ENCODE data around the gene LITAF. TPM values are rescaled to one million over a fixed set of nuclear protein-coding genes. Genes with fewer than 3 reads are reported as not detected.
A peak's percentile ranks its signal among the peaks of the same experiment; 100 is the strongest.

Gene LITAF
- total and polyA plus RNA-seq, 12 donors, result 17.3 to 83.2 (median 51.3) TPM

DNA sequence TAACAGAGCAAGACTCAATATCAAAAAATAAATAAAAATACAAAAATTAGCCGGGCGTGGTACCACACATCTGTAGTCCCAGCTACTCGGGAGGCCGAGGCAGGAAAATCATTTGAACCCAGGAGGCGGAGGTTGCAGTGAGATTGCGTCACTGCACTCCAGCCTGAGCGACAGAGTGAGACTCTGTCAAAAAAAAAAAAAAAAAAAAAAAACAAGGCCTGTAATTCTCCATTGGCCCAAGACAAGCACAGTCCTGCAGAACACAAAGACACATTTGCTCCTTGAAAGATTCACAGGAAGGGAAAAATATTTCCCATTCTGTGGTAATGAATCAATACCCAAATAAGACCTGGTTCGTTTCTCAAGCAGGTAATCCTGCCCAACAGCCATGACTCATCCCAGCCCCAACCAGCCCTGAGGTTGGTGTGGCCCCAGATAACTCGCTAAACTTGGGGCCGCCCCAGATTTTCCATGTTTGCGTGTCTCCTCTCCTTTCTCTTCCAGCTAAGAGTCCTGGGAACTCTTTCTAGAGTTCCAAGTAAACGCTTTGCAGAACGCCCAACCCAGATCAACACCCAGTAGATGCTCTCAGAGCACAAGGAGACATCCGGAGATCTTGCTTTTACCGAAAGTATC lies 41.2 kb upstream of the LITAF start:
- Histone ChIP-seq H3K36me3 (replicated peaks in 1 of 2) (no peaks in the 10 kb centered on the region), H3K27ac (peak overlapping the region in 2 of 5 donors; percentile 61 to 70), H3K27me3 (no peaks in the 10 kb centered on the region), H3K4me3 (no peak overlapping the region), H3K9me3 (replicated peaks in 1 of 3) (no peaks in the 10 kb centered on the region), H3K4me1 (replicated peaks in 1 of 2) (peaks cover 0 to under 1% of the 10 kb centered on the region in 2 donors)
- TF ChIP-seq, protein P1, sequence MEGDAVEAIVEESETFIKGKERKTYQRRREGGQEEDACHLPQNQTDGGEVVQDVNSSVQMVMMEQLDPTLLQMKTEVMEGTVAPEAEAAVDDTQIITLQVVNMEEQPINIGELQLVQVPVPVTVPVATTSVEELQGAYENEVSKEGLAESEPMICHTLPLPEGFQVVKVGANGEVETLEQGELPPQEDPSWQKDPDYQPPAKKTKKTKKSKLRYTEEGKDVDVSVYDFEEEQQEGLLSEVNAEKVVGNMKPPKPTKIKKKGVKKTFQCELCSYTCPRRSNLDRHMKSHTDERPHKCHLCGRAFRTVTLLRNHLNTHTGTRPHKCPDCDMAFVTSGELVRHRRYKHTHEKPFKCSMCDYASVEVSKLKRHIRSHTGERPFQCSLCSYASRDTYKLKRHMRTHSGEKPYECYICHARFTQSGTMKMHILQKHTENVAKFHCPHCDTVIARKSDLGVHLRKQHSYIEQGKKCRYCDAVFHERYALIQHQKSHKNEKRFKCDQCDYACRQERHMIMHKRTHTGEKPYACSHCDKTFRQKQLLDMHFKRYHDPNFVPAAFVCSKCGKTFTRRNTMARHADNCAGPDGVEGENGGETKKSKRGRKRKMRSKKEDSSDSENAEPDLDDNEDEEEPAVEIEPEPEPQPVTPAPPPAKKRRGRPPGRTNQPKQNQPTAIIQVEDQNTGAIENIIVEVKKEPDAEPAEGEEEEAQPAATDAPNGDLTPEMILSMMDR (IDR thresholded peaks at IDR 0.05), result no peak
- TF ChIP-seq POLR2A (IDR thresholded peaks at IDR 0.05), result no peak
- DNase-seq, result no peak
- intact Hi-C loops (cut with DNase I), result no loop called here
- 73 to 80% (median 74%) methylated on average over 15 of the region's 15 CpGs for WGBS, 4 donors

DNA sequence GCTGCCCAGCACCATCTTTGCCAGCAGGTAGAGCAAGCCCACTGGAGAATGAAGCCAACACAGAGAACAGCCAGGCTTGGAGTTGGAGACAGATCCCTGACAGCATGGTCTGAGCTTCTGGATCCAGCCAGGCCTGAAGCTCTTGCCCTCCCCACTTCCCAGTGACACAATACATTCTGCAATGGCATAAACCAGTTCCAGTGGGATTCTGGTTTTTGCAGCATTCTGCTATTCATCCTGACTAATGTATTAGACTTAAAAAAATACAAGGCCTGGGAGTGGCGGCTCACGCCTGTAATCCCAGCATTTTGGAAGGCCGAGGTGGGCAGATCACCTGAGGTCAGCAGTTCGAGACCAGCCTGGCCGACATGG lies 40.6 kb upstream of the LITAF start:
- H3K9me3 ChIP-seq (replicated peaks in 1 of 3), result no peaks in the 10 kb centered on the region
- no peak for DNase-seq
- H3K4me3 ChIP-seq, result no peak overlapping the region
- TF ChIP-seq, protein P1 (IDR thresholded peaks at IDR 0.05), result no peak
- no peak for TF ChIP-seq POLR2A (IDR thresholded peaks at IDR 0.05)
- intact Hi-C loops (cut with DNase I), result no loop called here
- no peaks in the 10 kb centered on the region for H3K4me1 ChIP-seq (replicated peaks in 1 of 2)
- no peaks in the 10 kb centered on the region for H3K36me3 ChIP-seq (replicated peaks in 1 of 2)
- WGBS, 4 donors, result 92 to 99% (median 94%) methylated on average over 5 of the region's 5 CpGs
- H3K27ac ChIP-seq, result peak overlapping the region in 2 of 5 donors; percentile 21 to 70
- no peaks in the 10 kb centered on the region for H3K27me3 ChIP-seq

DNA sequence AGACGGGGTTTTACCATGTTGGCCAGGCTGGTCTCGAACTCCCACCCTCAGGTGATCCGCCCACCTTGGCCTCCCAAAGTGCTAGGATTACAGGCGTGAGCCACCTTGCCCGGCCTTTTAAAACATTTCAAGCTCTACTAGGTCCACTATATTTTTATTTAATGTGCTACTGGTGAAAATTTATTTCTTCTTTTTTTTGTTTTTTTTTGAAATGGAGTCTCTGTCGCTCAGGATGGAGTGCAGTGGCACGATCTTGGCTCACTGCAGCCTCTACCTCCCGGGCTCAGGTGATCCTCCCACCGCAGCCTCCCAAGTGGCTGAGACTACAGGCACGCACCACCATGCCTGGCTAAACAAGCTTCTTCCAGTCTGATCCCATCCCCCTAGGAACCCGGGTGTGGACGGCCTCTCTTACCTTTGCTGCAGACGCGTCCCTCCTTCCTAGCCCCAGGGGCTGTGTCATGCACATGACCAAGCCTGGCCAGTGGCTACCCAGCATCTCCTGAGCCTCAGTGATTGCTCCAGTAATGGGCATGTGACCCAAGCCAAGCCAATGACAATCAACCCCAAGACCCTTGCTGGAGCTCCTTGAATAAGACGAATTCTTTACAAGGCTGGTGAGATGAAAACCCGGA lies 40.1 kb upstream of the LITAF start:
- no peaks in the 10 kb centered on the region for H3K36me3 ChIP-seq (replicated peaks in 1 of 2)
- no peaks in the 10 kb centered on the region for H3K9me3 ChIP-seq (replicated peaks in 1 of 3)
- H3K4me3 ChIP-seq, result no peak overlapping the region
- intact Hi-C loops (cut with DNase I), result no loop called here
- DNase-seq, result no peak
- peak overlapping the region in 2 of 5 donors; percentile 21 to 70 for H3K27ac ChIP-seq
- H3K4me1 ChIP-seq (replicated peaks in 1 of 2), result no peaks in the 10 kb centered on the region
- TF ChIP-seq POLR2A (IDR thresholded peaks at IDR 0.05), result no peak
- H3K27me3 ChIP-seq, result no peaks in the 10 kb centered on the region
- WGBS, 4 donors, result 92 to 97% (median 95%) methylated on average over 15 to 16 of the region's 16 CpGs

DNA sequence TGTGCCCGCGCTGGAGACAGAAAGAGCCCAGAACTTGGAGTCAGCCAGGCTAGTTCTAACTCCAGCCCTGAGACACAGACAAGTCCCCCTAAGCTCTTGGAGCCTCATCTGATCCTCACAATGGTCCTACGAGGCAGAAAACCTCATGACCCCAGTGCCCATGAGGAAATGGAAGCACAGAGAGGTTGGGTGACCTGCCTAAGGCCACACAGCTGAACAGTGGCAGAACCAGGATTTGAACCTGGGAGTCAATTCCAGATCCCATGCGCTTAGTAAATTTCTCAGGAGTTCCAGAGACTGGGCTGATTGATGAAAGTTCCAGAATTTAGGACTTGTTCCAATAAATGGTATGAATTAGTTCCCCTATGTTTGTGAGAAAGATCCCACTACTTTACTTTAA lies 39.0 kb upstream of the LITAF start:
- Histone ChIP-seq H3K27ac (no peak overlapping the region), H3K4me1 (replicated peaks in 1 of 2) (no peaks in the 10 kb centered on the region), H3K27me3 (no peaks in the 10 kb centered on the region), H3K36me3 (replicated peaks in 1 of 2) (no peaks in the 10 kb centered on the region), H3K9me3 (replicated peaks in 1 of 3) (no peaks in the 10 kb centered on the region), H3K4me3 (no peak overlapping the region)
- WGBS, 4 donors, result 70 to 84% (median 79%) methylated on average over 4 of the region's 4 CpGs
- DNase-seq, result no peak
- intact Hi-C loops (cut with DNase I), result no loop called here
- no peak for TF ChIP-seq POLR2A (IDR thresholded peaks at IDR 0.05)
- TF ChIP-seq, protein P1 (IDR thresholded peaks at IDR 0.05), result no peak

Measured in adrenal gland (tissue), 12 donors.